CD14-positive monocyte (primary cell): Measurements from ENCODE around the gene UCHL5. TPM values are rescaled to one million over a fixed set of nuclear protein-coding genes. Genes with fewer than 3 reads are reported as not detected.
A peak's percentile ranks its signal among the peaks of the same experiment; 100 is the strongest.

ENCODE experiments used
- DNase-seq, 3 donors: peaks; one replicate each; pipeline ENCODE4 v3.0.0-alpha.2; 2011 to 2022
- H2AFZ ChIP-seq: 2 replicates; pipeline ENCODE4 v1.6.0; 2012; ENCODE audit warnings: mild to moderate bottlenecking, low read depth, low read length, inconsistent platforms; ENCODE audit not compliant: insufficient read depth, poor library complexity, severe bottlenecking
- H3K27ac ChIP-seq, 2 donors: 1 replicate in 1 of 2; 2 replicates in 1 of 2; pipeline ENCODE4 v1.5.1; 2012 to 2013; ENCODE audit warnings: low read length in 2 of 2, control low read depth in 1 of 2, inconsistent platforms in 1 of 2, low read depth in 1 of 2, mild to moderate bottlenecking in 1 of 2
- H3K27me3 ChIP-seq, 2 donors: one replicate each; pipeline versions ENCODE4 v1.6.0 to v1.6.1; 2011 to 2013; ENCODE audit warnings: low read length in 2 of 2; ENCODE audit not compliant: control insufficient read depth in 2 of 2, insufficient read depth in 2 of 2
- H3K36me3 ChIP-seq, 2 donors: replicated peaks in 1 of 2; 1 replicate in 1 of 2; 2 replicates in 1 of 2; pipeline versions ENCODE4 v1.5.1 to v1.6.1; 2012 to 2013; ENCODE audit warnings: low read length in 2 of 2, control low read depth in 1 of 2, inconsistent platforms in 1 of 2, mild to moderate bottlenecking in 1 of 2; ENCODE audit not compliant: insufficient read depth in 2 of 2, control insufficient read depth in 1 of 2
- H3K4me1 ChIP-seq, 2 donors: 1 replicate in 1 of 2; 2 replicates in 1 of 2; pipeline versions ENCODE4 v1.5.1 to v1.6.1; 2012 to 2013; ENCODE audit warnings: low read length in 2 of 2, control low read depth in 1 of 2, inconsistent platforms in 1 of 2, mild to moderate bottlenecking in 1 of 2, moderate library complexity in 1 of 2; ENCODE audit not compliant: insufficient read depth in 2 of 2, control insufficient read depth in 1 of 2
- H3K4me2 ChIP-seq: replicated peaks from 2 replicates; pipeline ENCODE3; 2012; ENCODE audit warnings: low read length, moderate library complexity, mild to moderate bottlenecking; ENCODE audit not compliant: poor library complexity, severe bottlenecking; ENCODE audit errors: extremely low read depth
- H3K4me3 ChIP-seq, 3 experiments: fragments of 200-600 bp in 1 of 3; sonication (generic) in 1 of 3; replicated peaks in 1 of 3; 1 replicate in 2 of 3; 2 replicates in 1 of 3; pipeline ENCODE4 v1.5.1; 2011 to 2013; ENCODE audit warnings: low read length in 3 of 3, mild to moderate bottlenecking in 3 of 3, control low read depth in 2 of 3, low read depth in 2 of 3, inconsistent platforms in 1 of 3, moderate library complexity in 1 of 3
- H3K79me2 ChIP-seq: 2 replicates; pipeline ENCODE4 v1.6.0; 2012; ENCODE audit warnings: mild to moderate bottlenecking, control low read depth, inconsistent platforms, low read length, moderate library complexity; ENCODE audit not compliant: insufficient read depth
- H3K9ac ChIP-seq: 2 replicates; pipeline ENCODE4 v1.6.0; 2017; ENCODE audit warnings: low read length, mild to moderate bottlenecking; ENCODE audit not compliant: insufficient read depth, poor library complexity, severe bottlenecking
- H3K9me3 ChIP-seq, 2 donors: replicated peaks in 1 of 2; 1 replicate in 1 of 2; 2 replicates in 1 of 2; pipeline versions ENCODE4 v1.5.1 to v1.6.1; 2012 to 2013; ENCODE audit warnings: low read length in 2 of 2, control low read depth in 1 of 2; ENCODE audit not compliant: control insufficient read depth in 1 of 2, insufficient read depth in 1 of 2
- H4K20me1 ChIP-seq: 2 replicates; pipeline ENCODE4 v1.6.0; 2012; ENCODE audit warnings: mild to moderate bottlenecking, low read length, control low read depth, moderate library complexity; ENCODE audit not compliant: insufficient read depth
- H3K27ac Mint-ChIP-seq, 7 donors: one replicate each; pipeline ENCODE4 v1.8.0; 2020; ENCODE audit warnings: mild to moderate bottlenecking in 7 of 7, mixed read lengths in 7 of 7, moderate library complexity in 6 of 7, inconsistent platforms in 2 of 7
- H3K27me3 Mint-ChIP-seq, 3 donors: one replicate each; pipeline ENCODE4 v1.8.0; 2021 to 2022; ENCODE audit warnings: low read depth in 3 of 3, mild to moderate bottlenecking in 3 of 3, mixed read lengths in 3 of 3, moderate library complexity in 3 of 3, inconsistent platforms in 1 of 3
- H3K36me3 Mint-ChIP-seq, 2 donors: one replicate each; pipeline ENCODE4 v1.8.0; 2020; ENCODE audit warnings: mixed read lengths in 2 of 2, inconsistent platforms in 1 of 2, mild to moderate bottlenecking in 1 of 2
- H3K4me1 Mint-ChIP-seq: one replicate; pipeline ENCODE4 v1.8.0; 2020; ENCODE audit warnings: mild to moderate bottlenecking, mixed read lengths
- H3K4me3 Mint-ChIP-seq, 2 donors: one replicate each; pipeline ENCODE4 v1.8.0; 2020; ENCODE audit warnings: mild to moderate bottlenecking in 2 of 2, mixed read lengths in 2 of 2, moderate library complexity in 1 of 2
- H3K9me3 Mint-ChIP-seq, 7 donors: one replicate each; pipeline ENCODE4 v1.8.0; 2020 to 2022; ENCODE audit warnings: mixed read lengths in 7 of 7, mild to moderate bottlenecking in 6 of 7, moderate library complexity in 6 of 7, inconsistent platforms in 2 of 7
- CTCF ChIP-seq: fragments of 200-600 bp; IDR thresholded peaks from one replicate; pipeline ENCODE4 v1.8.0; 2022; ENCODE audit warnings: antibody characterized with exemption, mild to moderate bottlenecking
- WGBS: methylation state at CpG from one replicate; pipeline ENCODE4 v1.1.5; 2013; ENCODE audit warnings: missing lambda C conversion rate; ENCODE audit not compliant: insufficient coverage; 5-methylcytosine and 5-hydroxymethylcytosine counted together
- intact Hi-C, 2 donors: fragments of 100-400 bp; cut with micrococcal nuclease; formaldehyde crosslinking; loops; one replicate each; pipeline versions ENCODE4 v1.15.0 to v1.15.1; 2023
- polyA plus RNA-seq, 3 donors: library from polyadenylated mRNA; depleted of rRNA in 1 of 3; unstranded in 2 of 3; stranded (reverse) in 1 of 3; fragments of 300-500 nt in 2 of 3; fragments of >200 nt in 1 of 3; fragmentation: Illumina TruSeq in 2 of 3; gene quantifications; 1 replicate in 2 of 3; 2 replicates in 1 of 3; pipeline ENCODE4 v1.2.3, GENCODE V29; 2012 to 2021

UCHL5 gene
- polyA plus RNA-seq, 3 donors, result 8.6 to 43.0 (median 29.6) TPM

- TF ChIP-seq CTCF, result no peak
- Histone ChIP-seq H3K4me2 (no peak overlapping the region), H3K4me1 (peaks cover 12 to 22% of the 10 kb centered on the region in 2 donors), H3K79me2 (no peaks in the 10 kb centered on the region), H3K4me3 (no peak overlapping the region), H3K9ac (no peak overlapping the region), H2AFZ (no peak overlapping the region), H3K27me3 (no peaks in the 10 kb centered on the region), H3K27ac (no peak overlapping the region), H3K9me3 (no peaks in the 10 kb centered on the region), H3K36me3 (peaks cover 0 to 3% of the 10 kb centered on the region in 2 donors), H4K20me1 (no peaks in the 10 kb centered on the region)
- peaks cover 22% of the 10 kb centered on the region for H3K4me1 Mint-ChIP-seq
- no peak overlapping the region for H3K4me3 Mint-ChIP-seq
- DNase-seq, result peak in 1 of 3 donors; percentile 16
- intact Hi-C loops, result no loop called here
- no CpG with 5 or more reads among the region's 1 CpG for WGBS
- no peaks in the 10 kb centered on the region for H3K27me3 Mint-ChIP-seq
- peaks cover 7% of the 10 kb centered on the region in 2 donors for H3K36me3 Mint-ChIP-seq
- no peak overlapping the region for H3K27ac Mint-ChIP-seq
- H3K9me3 Mint-ChIP-seq, result peaks cover 0 to 3% (median 0%) of the 10 kb centered on the region in 7 donors
Measured at GRCh38 chr1:193011406-193011805, 47.8 kb downstream of the UCHL5 start.

- intact Hi-C loops, result loop anchor here in 1 of 2 donors (10.0 kb wide), 1 partner anchor 115 kb away; no protein-coding TSS in a partner anchor
Measured at GRCh38 chr1:193009501-193009900, 49.7 kb downstream of the UCHL5 start.

More at GRCh38 chr1:193009501-193009900, 49.7 kb downstream of the UCHL5 start:
- no peak overlapping the region for H3K4me2 ChIP-seq
- no peak overlapping the region for H3K9ac ChIP-seq
- TF ChIP-seq CTCF, result no peak
- H3K79me2 ChIP-seq, result no peaks in the 10 kb centered on the region
- no peak overlapping the region for H3K4me3 Mint-ChIP-seq
- peak overlapping the region in 3 of 7 donors; percentile 17 to 58 (median 52) for H3K27ac Mint-ChIP-seq
- H3K27ac ChIP-seq, result no peak overlapping the region
- H4K20me1 ChIP-seq, result no peaks in the 10 kb centered on the region
- H3K27me3 Mint-ChIP-seq, result no peaks in the 10 kb centered on the region
- peaks cover under 1 to 2% of the 10 kb centered on the region in 2 donors for H3K36me3 Mint-ChIP-seq
- H3K4me1 ChIP-seq, result peaks cover 12 to 22% of the 10 kb centered on the region in 2 donors
- DNase-seq, result no peak
- no peak overlapping the region for H3K4me3 ChIP-seq
- no peak overlapping the region for H2AFZ ChIP-seq
- H3K9me3 ChIP-seq, result no peaks in the 10 kb centered on the region
- WGBS, result 100% methylated on average over 2 of the region's 3 CpGs
- H3K9me3 Mint-ChIP-seq, result peaks cover 0 to 4% (median 2%) of the 10 kb centered on the region in 7 donors
- H3K4me1 Mint-ChIP-seq, result peaks cover 22% of the 10 kb centered on the region
- H3K27me3 ChIP-seq, result no peaks in the 10 kb centered on the region
- H3K36me3 ChIP-seq, result no peaks in the 10 kb centered on the region
